Measurements from ENCODE around the gene SNCB.

DNA sequence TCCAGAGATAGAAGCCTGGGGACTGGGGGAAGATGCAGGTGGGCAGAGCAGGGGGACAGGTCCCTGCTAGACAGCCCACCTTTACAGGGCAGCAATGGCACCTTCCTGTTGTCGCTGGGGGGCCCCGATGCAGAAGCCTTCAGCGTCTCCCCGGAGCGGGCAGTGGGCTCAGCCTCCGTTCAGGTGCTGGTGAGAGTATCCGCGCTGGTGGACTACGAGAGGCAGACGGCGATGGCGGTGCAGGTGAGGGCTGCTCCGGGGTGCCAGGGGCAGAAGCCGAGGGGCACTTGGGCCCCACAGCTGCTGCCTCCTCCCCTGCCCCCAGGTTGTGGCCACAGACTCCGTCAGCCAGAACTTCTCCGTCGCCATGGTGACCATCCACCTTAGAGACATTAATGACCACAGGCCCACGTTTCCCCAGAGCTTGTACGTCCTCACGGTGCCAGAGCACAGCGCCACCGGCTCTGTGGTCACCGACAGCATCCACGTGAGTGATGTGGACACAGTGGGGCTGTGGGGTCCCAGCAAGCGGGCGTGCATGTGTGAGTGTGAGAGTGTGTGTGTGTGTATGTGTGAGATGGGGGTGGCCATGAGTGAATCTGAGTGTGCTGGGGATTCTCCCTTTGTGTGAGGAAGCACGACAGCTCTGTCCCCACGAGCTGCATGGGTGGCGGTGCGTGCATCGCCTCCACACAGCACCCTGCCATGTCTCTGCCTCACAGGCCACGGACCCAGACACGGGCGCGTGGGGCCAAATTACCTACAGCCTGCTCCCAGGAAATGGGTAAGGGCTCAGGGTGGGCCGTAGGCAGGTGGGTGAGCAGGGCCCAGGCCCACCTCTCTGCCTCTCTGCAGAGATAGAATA lies 52.8 kb downstream of the SNCB start:
- no peak for TF ChIP-seq POLR2AphosphoS5 (IDR thresholded peaks at IDR 0.05; ENCODE audit: low read depth, low read length)
- TF ChIP-seq POLR2A (IDR thresholded peaks at IDR 0.05; ENCODE audit: low read depth, low read length) = no peak
